Measurements from ENCODE around the gene ZNF407. TPM values are rescaled to one million over a fixed set of nuclear protein-coding genes. Genes with fewer than 3 reads are reported as not detected.

The ZNF407 gene
- total and polyA plus RNA-seq, 4 donors = 2.8 to 34.9 (median 9.5) TPM

- no peak for TF ChIP-seq CTCF (IDR thresholded peaks at IDR 0.05; ENCODE audit: control extremely low read depth, extremely low read depth)
- Histone ChIP-seq H3K4me3 (no peak overlapping the region), H3K9ac (ENCODE audit: insufficient read depth in 1 of 2, low read length in 2 of 2) (no peak overlapping the region), H3K9me3 (ENCODE audit: control insufficient read depth in 4 of 4, insufficient read depth in 3 of 4, low read length in 3 of 4) (no peaks in the 10 kb centered on the region), H3K27me3 (ENCODE audit: control insufficient read depth in 3 of 3, insufficient read depth in 3 of 3, low read length in 2 of 3) (no peaks in the 10 kb centered on the region), H3K36me3 (ENCODE audit: control insufficient read depth in 4 of 4, insufficient read depth in 4 of 4, low read length in 4 of 4) (peaks cover 0 to 1% (median 0%) of the 10 kb centered on the region in 4 donors), H3K27ac (ENCODE audit: low read depth in 1 of 2, low read length in 1 of 2) (no peak overlapping the region), H3K4me1 (ENCODE audit: control insufficient read depth in 5 of 5, insufficient read depth in 5 of 5, low read length in 5 of 5) (peaks cover 0 to 6% (median 0%) of the 10 kb centered on the region in 5 donors)
- ATAC-seq (ENCODE audit: insufficient read depth, low FRiP score) = no peak
- peak; percentile 32 to 65 (median 53) for DNase-seq
- WGBS, 2 donors = 90 to 93% methylated on average over 6 of the region's 6 CpGs
These were observed 64.0 kb downstream of the ZNF407 start for GRCh38 chr18:74661691-74662090.

DNA sequence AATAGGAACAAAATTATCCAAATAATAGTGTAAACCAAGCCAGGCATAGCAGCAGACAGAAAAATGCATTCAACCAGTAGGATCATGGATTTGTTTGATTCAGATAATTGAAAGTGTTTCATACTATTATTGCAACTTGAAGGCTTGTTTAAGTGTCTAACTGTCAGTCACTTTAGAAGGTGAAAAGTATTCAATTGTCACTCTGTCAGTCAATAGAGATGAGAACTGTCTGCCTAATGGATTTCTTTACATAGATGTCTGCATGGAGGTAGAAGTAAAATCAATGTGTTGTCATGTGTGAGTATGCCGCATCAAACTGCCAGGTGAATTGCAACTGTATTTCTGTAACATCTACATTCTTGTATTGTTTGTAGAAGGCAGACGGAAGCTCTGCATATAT lies 65.0 kb downstream of the ZNF407 start:
- 48 to 50% methylated on average over 2 of the region's 2 CpGs for WGBS, 2 donors
- ATAC-seq (ENCODE audit: insufficient read depth, low FRiP score) = no peak
- H3K9me3 ChIP-seq (ENCODE audit: control insufficient read depth in 4 of 4, insufficient read depth in 3 of 4, low read length in 3 of 4) = no peaks in the 10 kb centered on the region

GRCh38 chr18:74665346-74665745 lies 67.7 kb downstream of the ZNF407 start:
- Histone ChIP-seq H3K27me3 (ENCODE audit: control insufficient read depth in 3 of 3, insufficient read depth in 3 of 3, low read length in 2 of 3) (no peaks in the 10 kb centered on the region), H3K4me3 (no peak overlapping the region), H3K4me1 (ENCODE audit: control insufficient read depth in 5 of 5, insufficient read depth in 5 of 5, low read length in 5 of 5) (peaks cover 0 to 4% (median 0%) of the 10 kb centered on the region in 5 donors), H3K9ac (ENCODE audit: insufficient read depth in 1 of 2, low read length in 2 of 2) (no peak overlapping the region), H3K9me3 (ENCODE audit: control insufficient read depth in 4 of 4, insufficient read depth in 3 of 4, low read length in 3 of 4) (no peaks in the 10 kb centered on the region), H3K27ac (ENCODE audit: low read depth in 1 of 2, low read length in 1 of 2) (no peak overlapping the region), H3K36me3 (ENCODE audit: control insufficient read depth in 4 of 4, insufficient read depth in 4 of 4, low read length in 4 of 4) (no peaks in the 10 kb centered on the region)
- 83 to 91% methylated on average over 4 of the region's 4 CpGs for WGBS, 2 donors
- TF ChIP-seq CTCF (IDR thresholded peaks at IDR 0.05; ENCODE audit: control extremely low read depth, extremely low read depth) = no peak
- ATAC-seq (ENCODE audit: insufficient read depth, low FRiP score) (no peak), DNase-seq (no peak)

More for the DNA sequence above, 65.0 kb downstream of the ZNF407 start:
- no peak overlapping the region for H3K9ac ChIP-seq (ENCODE audit: insufficient read depth in 1 of 2, low read length in 2 of 2)
- H3K4me1 ChIP-seq (ENCODE audit: control insufficient read depth in 5 of 5, insufficient read depth in 5 of 5, low read length in 5 of 5) = peaks cover 0 to 4% (median 0%) of the 10 kb centered on the region in 5 donors
- TF ChIP-seq CTCF (IDR thresholded peaks at IDR 0.05; ENCODE audit: control extremely low read depth, extremely low read depth) = no peak
- no peak overlapping the region for H3K4me3 ChIP-seq
- no peak for DNase-seq
- no peaks in the 10 kb centered on the region for H3K36me3 ChIP-seq (ENCODE audit: control insufficient read depth in 4 of 4, insufficient read depth in 4 of 4, low read length in 4 of 4)
- no peak overlapping the region for H3K27ac ChIP-seq (ENCODE audit: low read depth in 1 of 2, low read length in 1 of 2)
- H3K27me3 ChIP-seq (ENCODE audit: control insufficient read depth in 3 of 3, insufficient read depth in 3 of 3, low read length in 2 of 3) = no peaks in the 10 kb centered on the region

GRCh38 chr18:74665905-74666304 lies 68.2 kb downstream of the ZNF407 start:
- no peaks in the 10 kb centered on the region for H3K9me3 ChIP-seq (ENCODE audit: control insufficient read depth in 4 of 4, insufficient read depth in 3 of 4, low read length in 3 of 4)
- no peak overlapping the region for H3K9ac ChIP-seq (ENCODE audit: insufficient read depth in 1 of 2, low read length in 2 of 2)
- ATAC-seq (ENCODE audit: insufficient read depth, low FRiP score) (no peak), DNase-seq (no peak)
- no peak for TF ChIP-seq CTCF (IDR thresholded peaks at IDR 0.05; ENCODE audit: control extremely low read depth, extremely low read depth)
- H3K27ac ChIP-seq (ENCODE audit: low read depth in 1 of 2, low read length in 1 of 2) = no peak overlapping the region
- WGBS, 2 donors = 93 to 94% methylated on average over 9 of the region's 9 CpGs
- H3K4me3 ChIP-seq = no peak overlapping the region
- no peaks in the 10 kb centered on the region for H3K27me3 ChIP-seq (ENCODE audit: control insufficient read depth in 3 of 3, insufficient read depth in 3 of 3, low read length in 2 of 3)
- no peaks in the 10 kb centered on the region for H3K36me3 ChIP-seq (ENCODE audit: control insufficient read depth in 4 of 4, insufficient read depth in 4 of 4, low read length in 4 of 4)
- H3K4me1 ChIP-seq (ENCODE audit: control insufficient read depth in 5 of 5, insufficient read depth in 5 of 5, low read length in 5 of 5) = peaks cover 0 to 4% (median 0%) of the 10 kb centered on the region in 5 donors
